ENCODE data around the gene PSMD2. TPM values are rescaled to one million over a fixed set of nuclear protein-coding genes. Genes with fewer than 3 reads are reported as not detected.

Gene PSMD2
- polyA plus RNA-seq, 4 donors: 104 to 149 (median 122) TPM

- DNase-seq (no peak), FAIRE-seq (no peak)
- Histone ChIP-seq H3K9me3 (ENCODE audit: control insufficient read depth in 2 of 2, insufficient read depth in 1 of 2, low read depth in 1 of 2, low read length in 1 of 2) (no peaks in the 10 kb centered on the region), H3K4me3 (ENCODE audit: low read depth in 1 of 3, low read length in 3 of 3) (no peak overlapping the region), H3K27me3 (ENCODE audit: control insufficient read depth in 3 of 3, insufficient read depth in 3 of 3, low read length in 3 of 3) (no peaks in the 10 kb centered on the region), H3K36me3 (ENCODE audit: control insufficient read depth in 3 of 3, insufficient read depth in 2 of 3, low read depth in 1 of 3, low read length in 3 of 3) (peaks cover 53 to 93% (median 71%) of the 10 kb centered on the region in 3 donors), H3K27ac (ENCODE audit: low read depth in 1 of 3, low read length in 2 of 3) (no peak overlapping the region), H3K4me1 (ENCODE audit: control insufficient read depth in 3 of 3, insufficient read depth in 2 of 3, low read depth in 1 of 3, low read length in 2 of 3) (no peaks in the 10 kb centered on the region)
- 96 to 97% (median 97%) methylated on average over 21 of the region's 21 CpGs for WGBS, 3 donors
These were observed 28.1 kb downstream of the PSMD2 start for GRCh38 chr3:184327171-184327570.

DNA sequence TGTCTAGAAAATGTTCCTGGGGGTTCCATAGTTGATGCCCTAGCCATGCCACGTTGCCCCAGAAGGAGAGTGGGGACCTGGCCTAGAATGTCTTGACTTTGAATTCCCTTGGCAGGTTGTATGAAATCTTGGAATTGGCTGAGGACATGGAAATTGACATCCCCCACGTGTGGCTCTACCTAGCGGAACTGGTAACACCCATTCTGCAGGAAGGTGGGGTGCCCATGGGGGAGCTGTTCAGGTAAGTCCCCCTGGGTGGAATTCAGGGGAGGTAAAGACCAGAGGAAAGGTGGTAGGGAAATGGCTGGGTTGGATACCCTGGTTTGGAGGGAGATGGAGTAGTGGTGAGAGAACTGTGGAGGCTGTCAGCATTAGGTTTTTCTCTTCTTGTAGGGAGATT lies 29.5 kb downstream of the PSMD2 start:
- FAIRE-seq (no peak), DNase-seq (no peak)
- peaks cover 44 to 92% (median 70%) of the 10 kb centered on the region in 3 donors for H3K36me3 ChIP-seq (ENCODE audit: control insufficient read depth in 3 of 3, insufficient read depth in 2 of 3, low read depth in 1 of 3, low read length in 3 of 3)
- no peaks in the 10 kb centered on the region for H3K27me3 ChIP-seq (ENCODE audit: control insufficient read depth in 3 of 3, insufficient read depth in 3 of 3, low read length in 3 of 3)
- no peaks in the 10 kb centered on the region for H3K9me3 ChIP-seq (ENCODE audit: control insufficient read depth in 2 of 2, insufficient read depth in 1 of 2, low read depth in 1 of 2, low read length in 1 of 2)
- H3K4me3 ChIP-seq (ENCODE audit: low read depth in 1 of 3, low read length in 3 of 3): no peak overlapping the region
- H3K4me1 ChIP-seq (ENCODE audit: control insufficient read depth in 3 of 3, insufficient read depth in 2 of 3, low read depth in 1 of 3, low read length in 2 of 3): no peaks in the 10 kb centered on the region
- H3K27ac ChIP-seq (ENCODE audit: low read depth in 1 of 3, low read length in 2 of 3): no peak overlapping the region
- 47 to 75% (median 56%) methylated on average over 3 of the region's 3 CpGs for WGBS, 3 donors

- H3K27ac ChIP-seq (ENCODE audit: low read depth in 1 of 3, low read length in 2 of 3): peak overlapping the region in 1 of 3 donors; percentile 35
- H3K9me3 ChIP-seq (ENCODE audit: control insufficient read depth in 2 of 2, insufficient read depth in 1 of 2, low read depth in 1 of 2, low read length in 1 of 2): no peaks in the 10 kb centered on the region
- FAIRE-seq (no peak), DNase-seq (no peak)
- H3K27me3 ChIP-seq (ENCODE audit: control insufficient read depth in 3 of 3, insufficient read depth in 3 of 3, low read length in 3 of 3): no peaks in the 10 kb centered on the region
- no peak overlapping the region for H3K4me3 ChIP-seq (ENCODE audit: low read depth in 1 of 3, low read length in 3 of 3)
- WGBS, 3 donors: 79 to 87% (median 86%) methylated on average over 10 of the region's 10 CpGs
- H3K4me1 ChIP-seq (ENCODE audit: control insufficient read depth in 3 of 3, insufficient read depth in 2 of 3, low read depth in 1 of 3, low read length in 2 of 3): peaks cover 0 to 15% (median 0%) of the 10 kb centered on the region in 3 donors
- peaks cover 10 to 78% (median 43%) of the 10 kb centered on the region in 3 donors for H3K36me3 ChIP-seq (ENCODE audit: control insufficient read depth in 3 of 3, insufficient read depth in 2 of 3, low read depth in 1 of 3, low read length in 3 of 3)
These were observed 33.5 kb downstream of the PSMD2 start for GRCh38 chr3:184332370-184333090.

DNA sequence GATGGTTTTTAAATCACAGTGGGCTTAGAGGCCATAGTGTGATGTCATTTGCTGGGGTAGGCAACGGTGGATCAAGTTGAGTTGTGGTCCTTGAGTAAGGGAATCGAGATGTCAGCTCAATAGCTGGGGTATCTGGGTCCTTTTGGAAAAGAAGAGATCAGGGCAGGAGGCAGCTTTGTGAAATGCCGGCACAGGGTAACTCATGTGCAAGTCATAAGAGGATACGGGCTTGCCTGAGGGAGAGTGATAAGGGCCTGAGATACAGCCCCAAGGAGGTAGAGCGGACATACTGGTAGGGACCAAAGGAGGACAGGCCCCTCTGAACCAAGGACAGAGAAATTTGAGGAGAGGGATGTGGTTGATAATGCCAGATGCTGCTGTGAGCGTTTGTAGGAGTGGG lies 34.1 kb downstream of the PSMD2 start:
- Histone ChIP-seq H3K9me3 (ENCODE audit: control insufficient read depth in 2 of 2, insufficient read depth in 1 of 2, low read depth in 1 of 2, low read length in 1 of 2) (no peaks in the 10 kb centered on the region), H3K27ac (ENCODE audit: low read depth in 1 of 3, low read length in 2 of 3) (peak overlapping the region in 1 of 3 donors; percentile 35), H3K4me3 (ENCODE audit: low read depth in 1 of 3, low read length in 3 of 3) (no peak overlapping the region), H3K36me3 (ENCODE audit: control insufficient read depth in 3 of 3, insufficient read depth in 2 of 3, low read depth in 1 of 3, low read length in 3 of 3) (peaks cover 7 to 73% (median 38%) of the 10 kb centered on the region in 3 donors), H3K4me1 (ENCODE audit: control insufficient read depth in 3 of 3, insufficient read depth in 2 of 3, low read depth in 1 of 3, low read length in 2 of 3) (peaks cover 0 to 21% (median 0%) of the 10 kb centered on the region in 3 donors), H3K27me3 (ENCODE audit: control insufficient read depth in 3 of 3, insufficient read depth in 3 of 3, low read length in 3 of 3) (no peaks in the 10 kb centered on the region)
- FAIRE-seq (no peak), DNase-seq (no peak)
- 82 to 89% (median 85%) methylated on average over 6 of the region's 6 CpGs for WGBS, 3 donors

DNA sequence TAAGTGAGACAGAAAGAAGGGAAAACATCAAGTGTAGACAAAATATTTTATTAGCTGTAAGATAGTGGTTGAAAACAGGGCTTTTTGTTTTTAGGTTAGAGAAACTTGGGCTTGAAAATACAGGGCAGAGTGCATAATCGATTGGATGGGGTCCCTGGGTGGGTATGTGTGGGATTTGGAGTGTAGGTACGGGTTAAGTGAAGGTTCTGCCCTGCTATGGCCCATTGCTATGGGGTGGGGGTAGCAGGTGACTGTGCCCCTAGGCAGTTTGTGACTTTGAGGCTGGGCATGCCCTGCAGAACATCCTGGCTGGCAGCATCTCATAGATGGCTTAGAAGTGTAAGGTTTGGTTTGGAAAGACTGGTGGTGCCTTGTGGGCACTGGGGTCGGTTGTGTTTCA lies 34.7 kb downstream of the PSMD2 start:
- Histone ChIP-seq H3K9me3 (ENCODE audit: control insufficient read depth in 2 of 2, insufficient read depth in 1 of 2, low read depth in 1 of 2, low read length in 1 of 2) (no peaks in the 10 kb centered on the region), H3K36me3 (ENCODE audit: control insufficient read depth in 3 of 3, insufficient read depth in 2 of 3, low read depth in 1 of 3, low read length in 3 of 3) (peaks cover 2 to 68% (median 35%) of the 10 kb centered on the region in 3 donors), H3K27me3 (ENCODE audit: control insufficient read depth in 3 of 3, insufficient read depth in 3 of 3, low read length in 3 of 3) (no peaks in the 10 kb centered on the region), H3K4me3 (ENCODE audit: low read depth in 1 of 3, low read length in 3 of 3) (no peak overlapping the region), H3K4me1 (ENCODE audit: control insufficient read depth in 3 of 3, insufficient read depth in 2 of 3, low read depth in 1 of 3, low read length in 2 of 3) (peaks cover 0 to 24% (median 0%) of the 10 kb centered on the region in 3 donors), H3K27ac (ENCODE audit: low read depth in 1 of 3, low read length in 2 of 3) (no peak overlapping the region)
- WGBS, 3 donors: 76 to 78% (median 77%) methylated on average over 3 of the region's 3 CpGs
- DNase-seq: no peak
- FAIRE-seq: no peak

GRCh38 chr3:184334470-184335158 lies 35.6 kb downstream of the PSMD2 start:
- peak overlapping the region in 2 of 3 donors; percentile 6 to 97 for H3K27ac ChIP-seq (ENCODE audit: low read depth in 1 of 3, low read length in 2 of 3)
- peak; percentile 30 to 32 for DNase-seq
- H3K27me3 ChIP-seq (ENCODE audit: control insufficient read depth in 3 of 3, insufficient read depth in 3 of 3, low read length in 3 of 3): no peaks in the 10 kb centered on the region
- H3K4me1 ChIP-seq (ENCODE audit: control insufficient read depth in 3 of 3, insufficient read depth in 2 of 3, low read depth in 1 of 3, low read length in 2 of 3): peaks cover 0 to 29% (median 0%) of the 10 kb centered on the region in 3 donors
- H3K9me3 ChIP-seq (ENCODE audit: control insufficient read depth in 2 of 2, insufficient read depth in 1 of 2, low read depth in 1 of 2, low read length in 1 of 2): no peaks in the 10 kb centered on the region
- 74 to 80% (median 79%) methylated on average over 14 to 15 of the region's 15 CpGs for WGBS, 3 donors
- FAIRE-seq: no peak
- H3K36me3 ChIP-seq (ENCODE audit: control insufficient read depth in 3 of 3, insufficient read depth in 2 of 3, low read depth in 1 of 3, low read length in 3 of 3): peaks cover under 1 to 63% (median 32%) of the 10 kb centered on the region in 3 donors
- no peak overlapping the region for H3K4me3 ChIP-seq (ENCODE audit: low read depth in 1 of 3, low read length in 3 of 3)

- peak overlapping the region in 1 of 3 donors; percentile 71 for H3K4me3 ChIP-seq (ENCODE audit: low read depth in 1 of 3, low read length in 3 of 3)
- no peaks in the 10 kb centered on the region for H3K27me3 ChIP-seq (ENCODE audit: control insufficient read depth in 3 of 3, insufficient read depth in 3 of 3, low read length in 3 of 3)
- H3K9me3 ChIP-seq (ENCODE audit: control insufficient read depth in 2 of 2, insufficient read depth in 1 of 2, low read depth in 1 of 2, low read length in 1 of 2): no peaks in the 10 kb centered on the region
- H3K27ac ChIP-seq (ENCODE audit: low read depth in 1 of 3, low read length in 2 of 3): peak overlapping the region; percentile 86 to 97 (median 95)
- DNase-seq: no peak
- peaks cover 0 to 58% (median 32%) of the 10 kb centered on the region in 3 donors for H3K36me3 ChIP-seq (ENCODE audit: control insufficient read depth in 3 of 3, insufficient read depth in 2 of 3, low read depth in 1 of 3, low read length in 3 of 3)
- peaks cover 0 to 29% (median 0%) of the 10 kb centered on the region in 3 donors for H3K4me1 ChIP-seq (ENCODE audit: control insufficient read depth in 3 of 3, insufficient read depth in 2 of 3, low read depth in 1 of 3, low read length in 2 of 3)
- no peak for FAIRE-seq
- 45 to 56% (median 46%) methylated on average over 4 of the region's 4 CpGs for WGBS, 3 donors
These were observed 36.2 kb downstream of the PSMD2 start for GRCh38 chr3:184335291-184335660.

DNA sequence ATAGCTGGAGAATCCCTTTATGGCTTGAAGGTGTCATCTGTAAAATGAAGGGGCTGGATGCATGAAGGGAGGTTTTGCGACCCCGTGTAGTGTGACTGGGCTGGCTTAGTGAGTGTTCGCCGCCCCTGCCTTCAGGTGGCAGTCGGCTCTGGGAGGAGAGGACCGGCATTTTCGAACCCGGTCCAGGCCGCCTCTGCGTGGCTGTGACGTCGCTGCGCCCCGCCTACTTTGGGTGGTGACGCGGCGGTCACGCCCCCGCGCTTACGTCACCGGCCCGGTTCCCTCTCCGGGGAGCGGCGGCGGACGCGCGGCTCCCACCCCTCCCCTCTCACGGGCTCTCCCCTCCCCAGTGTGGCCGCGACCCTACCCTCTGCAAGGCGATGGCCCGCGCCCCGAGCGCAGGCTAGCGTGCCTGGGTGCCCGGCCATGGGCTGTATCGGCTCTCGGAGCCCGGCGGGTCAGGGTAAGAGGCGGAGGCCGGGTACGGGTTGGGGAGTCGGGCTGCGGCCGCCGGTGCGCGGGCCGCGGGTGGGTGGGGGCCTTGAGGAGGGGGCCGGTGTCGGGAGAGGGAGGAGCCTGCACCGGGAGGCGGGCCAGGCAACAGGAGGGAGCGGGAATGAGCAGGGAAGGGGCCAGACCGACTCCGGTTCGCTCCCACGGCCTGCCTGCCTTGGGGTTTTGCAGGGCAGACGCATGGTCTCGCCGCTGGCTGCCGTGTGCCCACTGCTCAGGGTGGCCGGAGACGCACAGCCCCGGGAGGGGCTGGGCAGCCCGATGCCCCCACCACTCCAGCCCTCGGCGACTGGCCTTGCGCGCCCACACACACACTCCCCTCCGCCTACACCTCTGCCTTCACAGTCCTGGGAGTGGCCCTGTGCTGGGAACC lies 36.9 kb downstream of the PSMD2 start:
- H3K4me1 ChIP-seq (ENCODE audit: control insufficient read depth in 3 of 3, insufficient read depth in 2 of 3, low read depth in 1 of 3, low read length in 2 of 3): peaks cover 0 to 29% (median 0%) of the 10 kb centered on the region in 3 donors
- H3K27ac ChIP-seq (ENCODE audit: low read depth in 1 of 3, low read length in 2 of 3): peak overlapping the region; percentile 86 to 97 (median 95)
- peak; percentile 77 to 94 for DNase-seq
- H3K9me3 ChIP-seq (ENCODE audit: control insufficient read depth in 2 of 2, insufficient read depth in 1 of 2, low read depth in 1 of 2, low read length in 1 of 2): no peaks in the 10 kb centered on the region
- peaks cover 0 to 57% (median 31%) of the 10 kb centered on the region in 3 donors for H3K36me3 ChIP-seq (ENCODE audit: control insufficient read depth in 3 of 3, insufficient read depth in 2 of 3, low read depth in 1 of 3, low read length in 3 of 3)
- no peak for FAIRE-seq
- peak overlapping the region; percentile 71 to 79 (median 73) for H3K4me3 ChIP-seq (ENCODE audit: low read depth in 1 of 3, low read length in 3 of 3)
- WGBS, 3 donors: 0 to 1% (median 1%) methylated on average over 48 to 77 of the region's 77 CpGs
- no peaks in the 10 kb centered on the region for H3K27me3 ChIP-seq (ENCODE audit: control insufficient read depth in 3 of 3, insufficient read depth in 3 of 3, low read length in 3 of 3)

All from small intestine (tissue), 7 donors.